Activated naive CD4-positive, alpha-beta T cell treated with anti-CD3 and anti-CD28 coated beads, Interleukin-2, amount 10 ng/mL, durations not matched to agents 7 days and 5 days (primary cell): ENCODE results near the gene AKT3.
"Not testable (repeated sequence)": the region's sequence is repeated elsewhere in the genome, so short reads cannot be mapped to it uniquely, and the experiment has no call there.

Experiments
- CTCF ChIA-PET: fragments of 350-600 bp; sonication (Branson Sonifier 250); formaldehyde crosslinking; loops from one replicate; lab custom pipeline; 2021; ENCODE audit warnings: antibody characterized with exemption; lab: Charles Lee
- DNase-seq: peaks from one replicate; pipeline ENCODE4 v3.0.0-alpha.2; 2020
- H3K27ac Mint-ChIP-seq: one replicate; pipeline ENCODE4 v1.8.0; 2021; ENCODE audit warnings: mild to moderate bottlenecking, moderate library complexity, mixed read lengths
- H3K27me3 Mint-ChIP-seq: one replicate; pipeline ENCODE4 v1.8.0; 2021; ENCODE audit warnings: mild to moderate bottlenecking, mixed read lengths
- H3K36me3 Mint-ChIP-seq: one replicate; pipeline ENCODE4 v1.8.0; 2021; ENCODE audit warnings: mixed read lengths
- H3K4me1 Mint-ChIP-seq: one replicate; pipeline ENCODE4 v1.8.0; 2021; ENCODE audit warnings: mixed read lengths
- H3K4me3 Mint-ChIP-seq: one replicate; pipeline ENCODE4 v1.8.0; 2021; ENCODE audit warnings: mild to moderate bottlenecking, moderate library complexity, mixed read lengths
- H3K9me3 Mint-ChIP-seq: one replicate; pipeline ENCODE4 v1.8.0; 2021; ENCODE audit warnings: mixed read lengths

Gene AKT3

DNA sequence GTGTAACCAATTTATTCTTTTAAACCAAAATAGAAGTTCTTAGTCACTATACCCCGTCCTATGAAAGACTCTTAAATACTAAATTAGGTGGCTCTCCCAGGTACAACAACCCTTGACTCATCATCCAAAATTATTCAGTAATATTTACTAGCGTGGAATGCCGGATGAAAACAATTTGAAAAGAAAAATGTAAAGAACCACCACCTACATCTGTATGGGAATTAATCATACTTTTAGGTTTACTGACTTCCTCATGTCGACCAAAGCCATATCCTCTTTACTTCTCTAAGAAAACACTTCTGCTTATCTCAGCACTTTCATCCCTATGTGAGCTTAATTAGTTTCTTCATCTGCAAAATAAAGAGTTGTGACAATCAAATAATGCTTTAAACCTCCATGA, 139.6 kb downstream of the AKT3 start:
- DNase-seq: no peak

DNA sequence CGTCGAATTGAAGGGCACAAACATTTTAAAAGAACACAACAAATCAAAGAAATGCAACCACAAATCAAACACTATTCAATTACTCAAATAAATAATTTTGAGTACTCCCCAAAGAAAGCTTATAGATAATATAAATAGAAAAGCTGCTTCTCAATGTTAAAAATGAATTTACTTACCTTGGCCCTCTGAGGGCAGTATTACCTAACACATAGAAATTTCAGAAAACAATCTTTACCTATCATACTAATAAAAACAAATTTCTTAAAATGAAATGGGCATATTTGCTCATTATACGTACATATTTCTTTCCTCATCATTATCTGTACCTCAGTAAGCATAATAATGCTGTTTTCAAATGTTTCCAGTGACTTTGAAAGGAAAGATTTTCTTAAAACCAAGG, 141.8 kb downstream of the AKT3 start:
- H3K4me1 Mint-ChIP-seq: peaks cover 4% of the 10 kb centered on the region
- no peak overlapping the region for H3K27ac Mint-ChIP-seq
- H3K4me3 Mint-ChIP-seq: no peak overlapping the region
- H3K27me3 Mint-ChIP-seq: no peaks in the 10 kb centered on the region
- no peak for DNase-seq
- H3K36me3 Mint-ChIP-seq: no peaks in the 10 kb centered on the region
- H3K9me3 Mint-ChIP-seq: no peaks in the 10 kb centered on the region
- CTCF ChIA-PET: no interaction called here

More for the DNA sequence above, 139.6 kb downstream of the AKT3 start:
- H3K9me3 Mint-ChIP-seq: no peaks in the 10 kb centered on the region
- no peaks in the 10 kb centered on the region for H3K36me3 Mint-ChIP-seq
- H3K27ac Mint-ChIP-seq: no peak overlapping the region
- H3K27me3 Mint-ChIP-seq: no peaks in the 10 kb centered on the region
- no peak overlapping the region for H3K4me3 Mint-ChIP-seq
- CTCF ChIA-PET: interaction anchor here (1.0 to 1.5 kb wide), 2 partner anchors 28 to 289 kb away, joined by 3 read pairs; no protein-coding TSS in a partner anchor
- peaks cover 4% of the 10 kb centered on the region for H3K4me1 Mint-ChIP-seq

DNA sequence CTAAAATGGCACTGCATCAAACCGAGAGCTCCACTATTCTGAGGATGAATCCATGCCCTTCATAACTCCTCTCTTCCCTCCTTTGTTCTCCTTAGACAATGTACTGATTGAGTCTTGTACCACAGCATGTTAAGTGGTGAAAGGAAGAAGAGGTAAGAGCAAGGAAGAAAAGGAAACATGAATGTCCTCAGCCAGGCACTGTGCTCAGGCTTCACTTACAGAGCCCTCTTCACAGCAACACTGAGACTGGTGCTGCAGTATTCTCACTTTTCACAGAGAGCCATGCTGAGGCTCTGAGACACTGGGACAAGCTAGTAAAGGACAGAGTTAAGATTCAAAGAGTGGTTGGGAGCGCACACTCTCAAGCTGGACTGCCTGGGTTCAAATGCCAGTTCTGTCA, 143.5 kb downstream of the AKT3 start:
- Mint-ChIP-seq H3K9me3 (no peaks in the 10 kb centered on the region), H3K4me3 (no peak overlapping the region), H3K36me3 (no peaks in the 10 kb centered on the region), H3K4me1 (peaks cover 4% of the 10 kb centered on the region), H3K27me3 (no peaks in the 10 kb centered on the region), H3K27ac (no peak overlapping the region)
- CTCF ChIA-PET: no interaction called here
- DNase-seq: no peak

DNA sequence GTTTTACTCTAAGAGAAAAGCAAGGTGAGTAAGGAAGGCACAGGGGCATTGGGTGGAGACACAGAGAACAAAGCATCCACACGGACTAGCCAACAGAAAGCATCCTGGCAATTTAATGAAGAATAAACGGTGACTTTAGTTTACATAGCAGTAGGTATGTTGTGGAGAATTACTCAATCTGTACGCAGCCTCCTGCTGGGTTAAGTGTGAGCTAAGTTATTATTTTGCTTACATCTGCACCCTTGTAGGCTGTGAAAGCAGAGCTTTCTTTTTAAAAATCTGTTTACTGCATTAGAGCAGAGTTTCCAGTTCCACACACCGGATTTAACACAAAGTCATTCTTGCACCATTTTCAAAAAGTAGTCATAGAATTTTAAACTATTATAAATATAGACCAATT, 144.5 kb downstream of the AKT3 start:
- H3K36me3 Mint-ChIP-seq: no peaks in the 10 kb centered on the region
- no peaks in the 10 kb centered on the region for H3K27me3 Mint-ChIP-seq
- no peak overlapping the region for H3K4me3 Mint-ChIP-seq
- H3K9me3 Mint-ChIP-seq: no peaks in the 10 kb centered on the region
- H3K4me1 Mint-ChIP-seq: peaks cover 3% of the 10 kb centered on the region
- no peak for DNase-seq
- no peak overlapping the region for H3K27ac Mint-ChIP-seq
- CTCF ChIA-PET: no interaction called here

DNA sequence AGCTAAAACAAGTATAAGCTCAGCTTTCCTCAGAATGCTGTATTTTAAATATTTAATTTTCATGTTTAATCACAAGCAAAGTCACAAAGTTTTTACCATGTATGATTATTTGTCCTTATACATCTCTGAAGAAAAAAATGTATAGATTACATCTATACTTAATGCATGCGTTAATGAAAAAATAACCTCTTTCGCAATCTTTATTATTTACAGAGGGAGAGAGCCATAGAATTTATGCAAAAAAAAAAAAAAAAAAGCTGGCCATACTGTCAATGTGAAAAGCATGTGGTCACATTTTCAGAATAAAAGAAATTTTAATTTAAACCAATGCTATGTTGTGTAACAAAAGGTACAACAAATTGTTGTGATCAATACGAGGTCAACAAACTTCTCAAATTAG, 148.2 kb downstream of the AKT3 start:
- H3K36me3 Mint-ChIP-seq: no peaks in the 10 kb centered on the region
- no peaks in the 10 kb centered on the region for H3K4me1 Mint-ChIP-seq
- DNase-seq: no peak
- H3K9me3 Mint-ChIP-seq: no peaks in the 10 kb centered on the region
- H3K4me3 Mint-ChIP-seq: no peak overlapping the region
- no peak overlapping the region for H3K27ac Mint-ChIP-seq
- CTCF ChIA-PET: interaction anchor here (0.6 kb wide), 2 partner anchors 11 to 78 kb away, joined by 3 read pairs; no protein-coding TSS in a partner anchor
- H3K27me3 Mint-ChIP-seq: no peaks in the 10 kb centered on the region

- no peak for DNase-seq
- CTCF ChIA-PET: no interaction called here
- Mint-ChIP-seq H3K4me1 (no peaks in the 10 kb centered on the region), H3K27ac (no peak overlapping the region), H3K9me3 (no peaks in the 10 kb centered on the region), H3K36me3 (peaks cover 1% of the 10 kb centered on the region), H3K27me3 (no peaks in the 10 kb centered on the region), H3K4me3 (no peak overlapping the region)
These were observed 156.2 kb downstream of the AKT3 start for GRCh38 chr1:243693800-243694199.

- Mint-ChIP-seq H3K4me3 (no peak overlapping the region), H3K36me3 (peaks cover 2% of the 10 kb centered on the region), H3K27me3 (no peaks in the 10 kb centered on the region), H3K4me1 (no peaks in the 10 kb centered on the region), H3K9me3 (no peaks in the 10 kb centered on the region), H3K27ac (no peak overlapping the region)
- CTCF ChIA-PET: interaction anchor here (1.2 kb wide), 1 partner anchor 53 kb away, joined by 3 read pairs; no protein-coding TSS in a partner anchor
- no peak for DNase-seq
These were observed 163.9 kb downstream of the AKT3 start for GRCh38 chr1:243686159-243686558.

- CTCF ChIA-PET: no interaction called here
- Mint-ChIP-seq H3K9me3 (no peaks in the 10 kb centered on the region), H3K4me3 (no peak overlapping the region), H3K27me3 (no peaks in the 10 kb centered on the region), H3K36me3 (no peaks in the 10 kb centered on the region), H3K27ac (no peak overlapping the region), H3K4me1 (no peaks in the 10 kb centered on the region)
- no peak for DNase-seq
These were observed 169.2 kb downstream of the AKT3 start for GRCh38 chr1:243680860-243681259.

- Mint-ChIP-seq H3K27ac (no peak overlapping the region), H3K9me3 (no peaks in the 10 kb centered on the region), H3K4me3 (no peak overlapping the region), H3K36me3 (no peaks in the 10 kb centered on the region), H3K27me3 (no peaks in the 10 kb centered on the region), H3K4me1 (no peaks in the 10 kb centered on the region)
- no peak for DNase-seq
- CTCF ChIA-PET: no interaction called here
These were observed 177.4 kb downstream of the AKT3 start for GRCh38 chr1:243672539-243673074.

- Mint-ChIP-seq H3K27ac (no peak overlapping the region), H3K4me3 (no peak overlapping the region), H3K4me1 (no peaks in the 10 kb centered on the region), H3K9me3 (no peaks in the 10 kb centered on the region), H3K36me3 (peaks cover 8% of the 10 kb centered on the region), H3K27me3 (no peaks in the 10 kb centered on the region)
- CTCF ChIA-PET: no interaction called here
- DNase-seq: no peak
These were observed 182.5 kb downstream of the AKT3 start for GRCh38 chr1:243667591-243667990.

DNA sequence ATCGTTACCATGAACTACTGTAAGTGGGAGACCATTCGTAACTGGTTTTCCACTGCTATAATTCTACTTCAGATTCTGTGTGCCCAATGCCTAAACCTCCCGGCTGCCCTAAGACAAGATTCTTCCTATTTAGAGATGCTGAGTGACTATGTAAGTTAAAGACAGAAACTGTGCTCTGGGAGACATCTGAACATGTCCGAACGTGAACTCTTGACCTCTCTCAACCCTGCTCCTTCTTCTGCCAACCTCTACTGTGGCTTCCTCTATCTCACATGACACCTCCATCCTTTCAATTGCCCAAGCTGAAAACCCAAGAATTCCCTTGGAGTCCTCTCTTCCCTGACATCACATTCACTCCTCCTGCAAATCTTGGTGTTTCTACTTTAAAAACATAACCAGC, 182.9 kb downstream of the AKT3 start:
- no peak for DNase-seq
- CTCF ChIA-PET: no interaction called here
- Mint-ChIP-seq H3K9me3 (no peaks in the 10 kb centered on the region), H3K27me3 (no peaks in the 10 kb centered on the region), H3K4me3 (no peak overlapping the region), H3K4me1 (no peaks in the 10 kb centered on the region), H3K27ac (no peak overlapping the region), H3K36me3 (peaks cover 8% of the 10 kb centered on the region)

DNA sequence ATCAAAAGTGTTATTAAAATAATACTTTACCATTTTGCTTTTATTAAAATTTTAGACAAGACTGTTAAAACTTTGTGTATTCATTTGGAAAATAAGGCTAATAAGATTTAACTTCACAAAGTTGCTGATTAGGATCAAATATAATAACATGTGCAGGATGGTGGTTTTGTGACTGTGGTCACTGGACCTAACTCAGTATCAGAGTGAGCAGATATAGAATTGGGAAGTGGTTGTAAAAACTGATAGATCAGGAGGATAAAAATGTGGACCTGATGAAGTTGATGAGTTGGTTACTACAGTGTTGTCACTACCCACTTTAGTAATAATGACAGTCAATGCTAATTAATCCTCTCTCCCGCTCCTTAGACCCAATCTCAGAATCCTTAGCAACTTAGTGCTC, 186.4 kb downstream of the AKT3 start:
- no peaks in the 10 kb centered on the region for H3K4me1 Mint-ChIP-seq
- no peak for DNase-seq
- no peak overlapping the region for H3K4me3 Mint-ChIP-seq
- H3K36me3 Mint-ChIP-seq: peaks cover 11% of the 10 kb centered on the region
- CTCF ChIA-PET: no interaction called here
- no peak overlapping the region for H3K27ac Mint-ChIP-seq
- no peaks in the 10 kb centered on the region for H3K27me3 Mint-ChIP-seq
- no peaks in the 10 kb centered on the region for H3K9me3 Mint-ChIP-seq

DNA sequence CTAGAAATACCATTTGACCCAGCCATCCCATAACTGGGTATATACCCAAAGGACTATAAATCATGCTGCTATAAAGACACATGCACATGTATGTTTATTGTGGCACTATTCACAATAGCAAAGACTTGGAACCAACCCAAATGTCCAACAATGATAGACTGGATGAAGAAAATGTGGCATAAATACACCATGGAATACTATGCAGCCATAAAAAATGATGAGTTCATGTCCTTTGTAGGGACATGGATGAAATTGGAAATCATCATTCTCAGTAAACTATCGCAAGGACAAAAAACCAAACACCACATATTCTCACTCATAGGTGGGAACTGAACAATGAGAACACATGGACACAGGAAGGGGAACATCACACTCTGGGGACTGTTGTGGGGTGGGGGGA, 187.9 kb downstream of the AKT3 start:
- DNase-seq, H3K27ac Mint-ChIP-seq, H3K9me3 Mint-ChIP-seq, CTCF ChIA-PET, H3K4me1 Mint-ChIP-seq, H3K4me3 Mint-ChIP-seq, H3K27me3 Mint-ChIP-seq: not testable (repeated sequence)
- H3K36me3 Mint-ChIP-seq: peaks cover 12% of the 10 kb centered on the region

DNA sequence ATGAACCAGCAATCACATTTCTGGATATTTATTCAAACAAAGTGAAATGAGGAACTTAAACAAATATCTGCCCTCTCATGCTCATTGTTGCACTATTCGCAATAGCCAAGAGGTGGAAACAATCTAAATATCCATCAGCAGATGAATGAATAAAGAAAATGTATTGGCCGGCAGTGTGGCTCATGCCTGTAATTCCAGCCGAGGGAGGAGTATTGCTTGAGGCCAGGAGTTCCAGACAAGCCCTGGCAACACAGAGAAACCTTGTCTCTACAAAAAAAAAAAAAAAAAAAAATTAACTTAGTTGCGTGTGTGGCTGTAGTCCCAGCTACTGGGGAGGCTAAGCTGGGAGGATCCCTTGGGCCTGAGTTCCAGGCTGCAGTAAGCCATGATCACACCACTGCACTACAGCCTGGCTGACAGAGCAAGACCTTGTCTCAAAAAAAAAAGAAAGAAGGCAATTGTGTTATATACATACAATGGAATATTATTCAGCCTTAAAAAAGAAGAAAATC, 191.4 kb downstream of the AKT3 start:
- Mint-ChIP-seq H3K9me3 (no peaks in the 10 kb centered on the region), H3K4me3 (no peak overlapping the region), H3K36me3 (peaks cover 7% of the 10 kb centered on the region)

GRCh38 chr1:243657793-243658192, 192.2 kb downstream of the AKT3 start:
- Mint-ChIP-seq H3K9me3 (no peaks in the 10 kb centered on the region), H3K4me1 (no peaks in the 10 kb centered on the region), H3K4me3 (no peak overlapping the region), H3K36me3 (peaks cover 6% of the 10 kb centered on the region), H3K27ac (no peak overlapping the region), H3K27me3 (no peaks in the 10 kb centered on the region)
- DNase-seq: no peak
- CTCF ChIA-PET: no interaction called here

More for the DNA sequence above, 191.4 kb downstream of the AKT3 start:
- DNase-seq: no peak
- H3K27ac Mint-ChIP-seq: no peak overlapping the region
- no peaks in the 10 kb centered on the region for H3K4me1 Mint-ChIP-seq
- H3K27me3 Mint-ChIP-seq: no peaks in the 10 kb centered on the region
- CTCF ChIA-PET: no interaction called here
